Erythroblast (primary cell): ENCODE data around the gene DYRK1B.
A peak's percentile ranks its signal among the peaks of the same experiment; 100 is the strongest.
"Not testable (repeated sequence)": the region's sequence is repeated elsewhere in the genome, so short reads cannot be mapped to it uniquely, and the experiment has no call there.

Experiments
- DNase-seq, 2 experiments: peaks; one replicate each; lab custom pipeline; 2025; lab: John Stamatoyannopoulos, UW
- GATA1 ChIP-seq: IDR thresholded peaks from 2 replicates; pipeline ENCODE4 v1.6.1; 2011; ENCODE audit warnings: low read depth, mild to moderate bottlenecking, control low read depth, low read length, moderate library complexity
- POLR2A ChIP-seq: IDR thresholded peaks from 2 replicates; pipeline ENCODE4 v1.6.1; 2011; ENCODE audit warnings: mild to moderate bottlenecking, low read length

The DYRK1B gene

DNA sequence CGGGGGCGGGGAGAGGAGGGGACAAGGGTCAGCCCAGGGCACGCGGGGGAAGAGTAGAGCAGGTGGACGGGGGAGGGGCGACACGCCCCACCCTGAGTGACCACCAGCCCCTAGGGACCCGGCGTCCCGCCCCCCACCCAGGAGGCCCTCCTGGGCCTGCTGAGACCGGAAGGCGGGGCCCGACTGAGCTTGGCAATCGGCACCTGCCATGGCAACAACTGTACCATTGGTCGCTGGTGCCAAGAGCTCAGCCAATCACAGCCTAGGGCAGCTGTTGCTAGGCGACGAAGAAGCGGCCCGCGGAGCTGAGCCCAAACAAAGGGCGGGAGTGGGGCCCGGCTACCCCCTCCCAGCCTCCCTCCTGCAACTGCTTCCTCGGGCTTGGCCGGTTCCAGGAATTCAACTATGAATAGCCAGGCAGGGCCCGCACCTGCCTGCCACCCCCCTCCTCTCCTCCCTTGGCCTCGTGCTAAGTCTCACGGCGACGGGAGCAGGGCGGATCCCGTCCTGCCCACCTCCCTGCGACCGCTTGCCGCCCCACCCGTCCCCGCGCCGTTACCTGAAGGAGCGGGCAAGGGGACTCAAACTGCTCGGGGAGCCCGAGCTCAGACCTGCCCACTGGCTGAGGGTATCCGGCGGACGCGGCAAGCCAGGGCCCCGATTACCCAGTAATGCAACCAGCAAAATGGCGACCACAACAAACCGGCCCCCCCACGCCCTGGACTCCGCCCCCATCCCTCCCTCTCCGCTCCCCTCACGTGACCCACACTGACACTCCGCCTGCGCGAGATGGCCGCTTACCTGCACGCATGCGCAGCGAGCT is at the start of gene DYRK1B:
Gene DYRK1B (minus strand): TSS at position 699 of the 823 bp plus-strand sequence. CDS start 2,295 bp downstream, outside the sequence.
- TF ChIP-seq POLR2A (peak; percentile 67), GATA1 (no peak)
- DNase-seq, result peak; percentile 97 to 98

DNA sequence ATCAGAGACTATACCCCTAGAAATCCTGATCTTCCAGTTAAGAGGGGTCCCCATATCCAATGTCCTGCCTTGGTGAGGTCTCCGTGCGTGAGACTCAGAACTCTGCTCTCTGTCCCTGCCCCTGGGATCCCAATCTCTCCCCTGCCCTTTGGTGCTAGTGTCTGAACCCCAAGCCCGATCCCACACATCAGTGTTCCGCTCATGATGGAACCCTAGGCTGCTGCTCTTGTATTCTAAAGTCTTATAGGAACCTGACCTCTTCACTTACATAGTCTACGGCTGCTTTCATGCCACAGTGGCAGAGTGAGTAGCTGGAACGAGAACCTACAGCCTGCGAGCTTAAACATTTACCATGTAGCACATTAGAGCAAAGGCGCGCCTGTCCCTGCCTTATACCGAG is 48.7 kb upstream of the DYRK1B start:
- not testable (repeated sequence) for DNase-seq

DNA sequence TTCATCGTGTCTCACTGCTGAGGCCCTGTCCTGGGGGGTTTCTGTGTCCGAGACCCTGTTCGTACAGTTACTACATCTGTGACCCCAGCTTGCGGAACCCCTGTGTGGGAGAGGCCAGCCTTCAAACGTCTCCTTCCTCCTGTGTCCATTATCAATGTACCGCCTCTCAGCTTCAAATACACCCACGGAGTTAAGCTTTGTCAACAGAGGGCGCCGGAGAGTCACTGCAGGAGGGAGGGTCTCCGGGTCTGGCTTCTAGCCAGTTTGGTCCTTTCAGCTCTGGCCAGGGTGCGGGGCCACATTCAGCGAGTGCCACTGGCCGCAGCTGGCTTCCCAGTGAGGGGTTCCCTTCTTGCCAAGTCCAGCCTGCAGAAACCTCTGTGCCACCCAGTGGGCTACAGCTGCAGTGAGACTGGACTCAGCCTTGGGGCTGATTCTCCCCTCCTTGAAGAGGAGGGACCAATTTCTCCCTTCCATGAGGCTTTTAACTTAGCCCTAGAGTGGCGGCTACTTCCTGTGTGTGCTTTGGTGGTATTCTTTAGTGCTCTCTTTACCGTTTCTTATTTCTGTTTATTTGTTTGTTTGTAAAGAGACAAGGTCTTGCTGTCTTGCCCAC is 47.6 kb upstream of the DYRK1B start:
- DNase-seq, result peak; percentile 41 to 54

DNA sequence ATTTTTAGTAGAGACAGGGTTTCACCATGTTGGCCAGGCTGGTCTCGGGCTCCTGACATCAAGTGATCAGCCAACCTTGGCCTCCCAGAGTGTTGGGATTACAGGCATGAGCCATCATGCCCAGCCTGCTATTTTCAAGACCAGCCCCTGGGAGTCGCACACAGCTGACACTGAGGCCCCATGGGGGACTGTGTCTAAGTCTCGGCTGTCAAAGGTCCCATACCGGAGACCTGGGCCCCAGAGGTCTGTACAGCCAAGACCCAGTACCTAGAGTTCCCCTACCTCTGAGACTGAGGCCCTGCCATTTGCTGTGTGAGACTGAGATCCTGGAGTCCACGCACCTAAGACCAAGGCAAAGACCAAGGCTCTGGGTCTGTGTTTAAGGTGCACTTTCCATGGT is 46.3 kb upstream of the DYRK1B start:
- not testable (repeated sequence) for DNase-seq

DNA sequence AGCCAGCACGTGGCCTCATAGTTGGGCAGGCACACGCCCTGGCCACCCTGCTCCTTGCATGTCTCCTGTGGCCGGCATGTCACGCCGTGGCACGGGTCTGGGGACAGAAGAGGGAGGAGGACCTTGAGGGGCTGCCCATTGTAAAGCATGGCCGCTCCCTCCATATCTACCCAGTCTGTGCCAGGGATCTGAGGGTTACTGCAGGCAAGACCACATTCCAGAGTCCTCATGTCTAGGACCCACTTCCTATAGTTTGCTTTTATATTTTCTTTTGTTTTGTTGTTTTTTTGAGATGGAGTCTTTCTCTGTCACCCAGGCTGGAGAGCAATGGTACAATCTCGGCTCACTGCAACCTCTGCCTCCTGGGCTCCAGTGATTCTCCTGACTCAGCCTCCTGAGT is 45.8 kb upstream of the DYRK1B start:
- not testable (repeated sequence) for DNase-seq

DNA sequence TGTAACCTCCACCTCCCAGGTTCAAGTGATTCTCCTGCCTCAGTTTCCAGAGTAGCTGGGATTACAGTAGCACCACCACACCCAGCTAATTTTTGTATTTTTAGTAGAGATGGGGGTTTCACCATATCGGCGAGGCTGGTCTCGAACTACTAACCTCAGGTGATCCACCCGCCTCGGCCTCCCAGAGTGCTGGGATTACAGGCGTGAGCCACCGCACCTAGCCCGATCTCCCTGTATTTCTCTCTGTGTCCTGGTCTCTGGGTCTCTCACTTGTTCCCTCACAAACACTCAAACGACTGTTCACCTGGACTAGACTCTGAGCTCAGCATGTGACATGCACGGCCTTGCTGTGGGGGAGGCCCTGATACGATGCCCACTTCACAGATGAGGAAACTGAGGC is 44.9 kb upstream of the DYRK1B start:
- not testable (repeated sequence) for DNase-seq

DNA sequence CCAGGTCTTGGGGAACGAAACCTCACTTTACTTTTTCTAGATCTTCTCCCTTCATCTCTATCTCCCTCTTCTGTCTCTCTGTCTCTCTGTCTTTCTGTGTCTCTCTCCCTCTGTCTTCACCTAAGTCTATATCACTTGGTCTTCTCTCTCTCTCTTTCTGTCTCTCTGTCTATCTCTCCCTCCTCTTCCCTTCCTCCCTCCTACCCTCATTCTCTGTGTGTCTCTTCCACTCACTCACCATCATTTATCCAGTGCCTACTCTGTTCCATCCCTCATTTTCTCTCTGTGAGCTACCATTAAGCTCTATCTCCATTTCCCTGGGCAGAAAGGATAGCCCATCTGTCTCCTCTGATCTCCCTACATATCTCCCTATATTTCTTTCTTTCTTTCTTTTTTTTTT is 44.4 kb upstream of the DYRK1B start:
- no peak for DNase-seq

DNA sequence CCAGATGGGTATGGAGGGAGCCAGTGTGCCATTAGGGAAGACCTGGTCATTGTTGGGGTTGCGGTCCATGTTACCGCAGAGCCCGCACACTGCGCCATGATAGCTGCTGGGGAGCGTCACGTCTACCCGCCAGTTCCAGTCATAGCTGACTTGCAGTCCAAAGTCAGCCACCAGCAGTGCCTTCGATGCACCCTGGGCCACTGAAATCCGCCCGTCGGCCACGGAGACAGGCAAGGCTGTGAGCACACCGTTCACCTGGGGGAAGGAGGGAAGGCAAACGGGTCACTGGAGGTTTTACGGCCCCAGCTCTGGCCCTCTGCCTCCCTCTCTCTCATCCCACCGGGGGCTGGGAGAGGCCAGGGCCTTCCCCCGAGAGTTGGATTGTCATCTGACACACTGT is 44.0 kb upstream of the DYRK1B start:
- not testable (repeated sequence) for DNase-seq

More for the DNA sequence above, 44.4 kb upstream of the DYRK1B start:
- TF ChIP-seq POLR2A, result no peak

DNA sequence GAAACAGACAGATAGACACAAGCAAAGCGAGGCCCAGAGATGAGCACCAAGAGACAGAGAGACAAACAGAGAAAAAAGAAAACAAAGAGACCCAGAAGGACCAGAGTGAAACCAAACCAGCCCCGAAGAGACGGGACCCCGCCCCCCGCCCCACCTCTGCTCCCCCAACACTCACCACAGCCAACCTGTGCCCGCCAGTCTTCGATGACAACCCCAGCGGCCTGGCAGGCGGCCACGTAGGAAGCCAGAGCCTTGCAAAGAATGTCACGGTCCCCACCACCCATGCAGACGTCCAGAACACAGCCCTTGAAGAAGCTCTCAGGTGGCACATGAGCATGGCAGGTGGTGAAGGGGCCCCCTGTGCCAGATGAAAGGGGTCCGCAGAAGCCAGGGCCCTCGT is 43.5 kb upstream of the DYRK1B start:
- DNase-seq, result not testable (repeated sequence)

DNA sequence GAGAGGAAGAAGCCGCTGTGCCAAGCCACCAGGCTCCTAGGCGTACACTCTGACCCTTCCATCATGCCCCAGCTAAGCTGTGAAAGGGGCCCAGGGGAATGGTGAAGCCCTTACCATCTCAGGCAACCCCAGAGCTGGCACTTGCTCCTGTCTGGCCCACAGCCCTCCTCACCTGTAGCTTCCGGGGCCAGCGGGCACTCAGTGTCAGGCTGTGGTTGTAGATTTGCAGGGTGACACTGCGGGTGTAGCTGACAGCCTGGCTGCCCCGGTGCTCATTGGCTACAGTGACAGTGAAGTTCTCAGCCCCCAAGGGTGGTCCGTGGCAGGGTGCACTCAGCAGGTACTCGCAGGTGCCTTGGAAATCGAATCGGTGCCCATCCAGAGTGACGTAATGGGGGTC is 42.5 kb upstream of the DYRK1B start:
- DNase-seq, result not testable (repeated sequence)

DNA sequence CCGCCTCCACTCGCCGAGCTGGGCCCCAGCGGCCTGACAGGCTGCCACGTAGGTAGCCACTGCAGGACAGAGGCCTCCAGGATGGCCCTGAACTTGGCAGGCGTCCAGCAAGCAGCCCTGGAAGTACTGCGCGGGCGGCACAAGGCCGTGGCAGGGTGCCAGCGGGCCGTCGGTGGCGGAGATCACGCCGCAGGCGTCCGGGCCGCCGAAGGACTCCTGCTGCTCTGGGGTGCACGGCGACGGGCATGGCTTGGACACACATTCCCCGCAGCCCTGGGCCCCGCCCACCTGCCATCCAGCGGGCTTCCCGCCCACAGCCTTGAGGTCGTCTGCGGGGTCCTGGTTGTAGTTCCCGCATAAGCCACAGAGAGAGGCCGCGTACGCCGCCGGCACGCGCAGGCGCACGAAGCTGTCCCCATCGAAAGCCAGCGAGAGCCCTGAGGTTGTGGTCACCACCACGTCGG is 41.5 kb upstream of the DYRK1B start:
- not testable (repeated sequence) for DNase-seq

DNA sequence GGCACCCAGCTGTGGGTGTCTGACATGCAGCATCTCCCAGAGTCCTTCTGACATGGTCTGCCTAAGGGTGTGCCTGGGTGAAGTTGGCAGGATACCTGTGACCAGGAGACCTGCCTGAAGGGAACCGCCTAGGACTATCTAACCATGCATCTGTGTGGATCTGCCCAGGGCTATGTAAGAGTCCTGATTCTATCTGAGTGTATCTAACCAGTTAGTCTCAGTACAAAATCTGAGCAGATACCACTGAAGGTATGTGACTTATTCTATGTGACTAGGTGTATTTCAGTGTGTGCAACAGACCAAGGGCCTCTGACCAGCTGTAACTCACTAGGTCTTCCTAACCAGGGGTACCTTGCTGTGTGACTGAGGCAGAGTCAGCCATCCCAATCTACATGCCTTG is 40.4 kb upstream of the DYRK1B start:
- no peak for TF ChIP-seq POLR2A
- no peak for TF ChIP-seq GATA1
- DNase-seq, result no peak

DNA sequence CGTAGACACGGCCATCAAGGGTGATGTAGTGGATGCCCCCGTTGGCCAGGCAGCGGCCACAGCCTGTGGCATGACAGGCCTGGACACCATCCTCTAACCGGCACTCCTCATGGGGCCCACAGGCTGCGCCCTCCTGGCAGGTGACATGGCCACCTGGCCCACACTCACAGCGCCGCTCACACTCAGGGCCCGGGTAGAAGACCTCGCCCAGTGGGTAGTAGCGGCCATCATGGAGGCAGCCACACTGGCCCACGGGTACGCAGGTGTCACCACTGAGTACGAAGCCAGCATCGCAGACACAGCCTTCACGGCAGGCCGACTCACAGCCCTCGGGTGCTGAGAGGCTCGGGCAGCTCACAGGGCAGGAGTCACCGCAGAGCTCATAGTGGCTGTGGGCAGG is 39.4 kb upstream of the DYRK1B start:
- TF ChIP-seq POLR2A (no peak), GATA1 (no peak)
- DNase-seq, result no peak

DNA sequence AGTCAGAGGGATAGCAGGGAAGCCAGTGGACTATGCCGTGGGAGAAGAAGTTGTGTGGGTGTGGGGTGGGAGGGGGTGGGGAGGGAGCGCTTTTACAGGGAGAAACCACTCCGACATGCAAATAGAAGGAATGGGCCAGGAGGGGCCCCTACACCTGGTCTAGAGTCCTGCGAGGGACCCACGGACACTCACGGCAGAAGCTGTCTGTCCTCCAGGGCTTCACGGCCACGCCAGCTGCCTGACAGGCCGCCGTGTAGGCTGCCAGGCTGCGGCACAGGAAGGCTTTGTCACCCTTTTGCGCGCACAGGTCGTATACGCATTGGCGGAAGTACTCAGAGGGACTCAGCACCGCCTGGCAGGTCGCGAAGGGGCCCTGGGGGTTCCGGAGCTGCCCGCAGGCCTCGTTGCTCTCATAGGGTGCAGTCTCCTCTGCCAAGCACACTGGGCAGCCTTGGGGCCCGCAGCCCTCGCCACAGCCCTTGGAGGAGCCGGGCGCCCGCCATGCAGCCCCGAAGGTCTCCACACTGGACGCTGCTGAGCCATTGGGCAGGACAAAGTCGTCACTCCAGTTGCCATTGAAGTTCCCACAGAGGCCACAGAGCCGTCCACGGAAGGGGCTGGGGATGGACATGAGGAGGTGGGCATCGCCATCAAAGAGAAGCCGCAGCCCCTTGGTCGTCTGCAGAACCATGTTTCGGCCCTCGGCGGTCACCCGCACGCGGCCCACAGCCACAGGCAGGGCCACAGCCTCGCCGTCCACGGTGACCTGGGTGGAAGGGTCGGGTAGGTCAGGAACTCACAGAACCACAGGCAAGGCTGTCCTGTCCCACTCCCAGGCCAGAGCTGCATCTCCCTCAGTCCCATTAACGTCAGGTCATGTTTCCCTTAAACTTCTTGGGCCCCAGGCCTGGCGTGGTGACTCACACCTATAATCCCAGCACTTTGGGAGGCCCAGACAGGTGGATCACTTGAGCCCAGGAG is 38.2 kb upstream of the DYRK1B start:
- TF ChIP-seq GATA1, result no peak
- TF ChIP-seq POLR2A, result no peak
- no peak for DNase-seq

DNA sequence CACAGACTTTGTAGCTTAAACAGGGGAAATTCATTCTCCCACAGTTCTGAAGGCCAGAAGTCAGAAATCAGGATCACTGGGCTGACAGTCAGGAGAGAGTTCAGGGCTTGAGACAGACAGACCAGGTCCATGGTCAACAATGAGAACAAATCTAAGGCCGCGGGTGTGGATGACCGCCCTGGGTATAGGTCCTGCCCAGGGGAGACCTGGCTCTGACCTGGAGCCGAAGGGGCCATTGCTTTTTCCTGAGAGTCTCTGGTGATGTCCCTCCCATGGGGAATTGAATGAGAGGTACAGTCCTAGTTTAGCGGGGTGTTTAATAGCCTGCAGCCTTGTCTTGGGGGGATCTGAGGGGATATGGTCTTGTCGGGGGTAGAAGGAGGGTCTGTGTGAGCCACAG is 37.4 kb upstream of the DYRK1B start:
- TF ChIP-seq GATA1, result no peak
- TF ChIP-seq POLR2A, result no peak
- no peak for DNase-seq
